A549 (cell line): ENCODE results near the gene ECHDC1. TPM values are rescaled to one million over a fixed set of nuclear protein-coding genes. Genes with fewer than 3 reads are reported as not detected.

ENCODE experiments used
- ATAC-seq, 2 experiments: fragments of 200-7000 bp in 1 of 2; fragments of >200 bp in 1 of 2; cut with Nextera tagmentation in 1 of 2; cut with Tn5 transposase in 1 of 2; 3 replicates each; pipeline versions ENCODE4 v1.8.0 to v1.9.1; 2018 to 2020; ENCODE audit warnings: mild to moderate bottlenecking in 1 of 2, moderate library complexity in 1 of 2
- CTCF ChIA-PET: fragments of 300-600 bp; sonication (Branson Sonifier 250); formaldehyde crosslinking; extraction: SDS; loops from one replicate; lab custom pipeline; 2021; ENCODE audit warnings: antibody characterized with exemption, inconsistent platforms; lab: Yijun Ruan, JAX
- POLR2A ChIA-PET: fragments of 350-600 bp; formaldehyde crosslinking; extraction: SDS; loops from one replicate; lab custom pipeline; 2021; ENCODE audit warnings: antibody characterized with exemption, inconsistent platforms; lab: Yijun Ruan, JAX
- DNase-seq, 2 experiments: peaks; one replicate each; pipeline versions ENCODE4 v3.0.0 to v3.0.0-alpha.2; 2011 to 2016; ENCODE audit warnings: low read depth in 1 of 2, low spot score in 1 of 2
- FAIRE-seq: peaks from 2 replicates; lab custom pipeline; 2011; peaks lifted over from hg19 to GRCh38; lab: Jason Lieb, UNC
- H3K27ac ChIP-seq, 2 experiments: fragments of >200 bp; sonication (Bioruptor Twin); formaldehyde crosslinking; 3 replicates each; pipeline ENCODE4 v1.5.1; 2016 to 2017
- H3K4me1 ChIP-seq: fragments of >200 bp; sonication (Bioruptor Twin); formaldehyde crosslinking; 3 replicates; pipeline ENCODE4 v1.6.1; 2016
- H3K4me2 ChIP-seq: fragments of >200 bp; sonication (Bioruptor Twin); formaldehyde crosslinking; 3 replicates; pipeline ENCODE4 v1.6.1; 2016
- H3K4me3 ChIP-seq: fragments of >200 bp; sonication (Bioruptor Twin); formaldehyde crosslinking; 3 replicates; pipeline ENCODE4 v1.5.1; 2016
- H3K9me3 ChIP-seq: fragments of >200 bp; sonication (Bioruptor Twin); formaldehyde crosslinking; 3 replicates; pipeline ENCODE4 v1.6.1; 2016
- CEBPB ChIP-seq, 2 experiments: fragments of >200 bp in 1 of 2; sonication (Bioruptor Twin) in 1 of 2; formaldehyde crosslinking in 1 of 2; IDR thresholded peaks; 2 replicates each; pipeline ENCODE4 v1.6.1; 2012 to 2016
- EP300 ChIP-seq, 2 experiments: fragments of >200 bp; sonication (Bioruptor Twin); formaldehyde crosslinking; IDR thresholded peaks; 2 replicates in 1 of 2; 3 replicates in 1 of 2; pipeline ENCODE4 v1.6.1; 2016 to 2017
- ESRRA ChIP-seq: fragments of 150-350 bp; IDR thresholded peaks from 2 replicates; pipeline ENCODE4 v1.6.1; 2014; ENCODE audit warnings: mild to moderate bottlenecking, low read length, borderline replicate concordance
- FOXS1 ChIP-seq: fragments of 250-450 bp; sonication (Bioruptor Pico); IDR thresholded peaks from 2 replicates; pipeline ENCODE4 v1.5.0; 2020; ENCODE audit warnings: mild to moderate bottlenecking, moderate library complexity
- KDM5A ChIP-seq: fragments of 200-600 bp; sonication (generic); IDR thresholded peaks from 2 replicates; pipeline ENCODE4 v1.6.1; 2016; ENCODE audit warnings: antibody characterized with exemption, mild to moderate bottlenecking
- MAFK ChIP-seq: fragments of 450-650 bp; IDR thresholded peaks from 2 replicates; pipeline ENCODE4 v1.6.1; 2014; ENCODE audit not compliant: partially characterized antibody
- NFE2L2 ChIP-seq: fragments of 150-350 bp; conservative IDR thresholded peaks from 2 replicates; pipeline ENCODE4 v1.6.1; 2014; ENCODE audit warnings: low read length
- PHF8 ChIP-seq: fragments of 200-600 bp; sonication (generic); IDR thresholded peaks from 2 replicates; pipeline ENCODE4 v1.6.1; 2016; ENCODE audit warnings: low read depth, mild to moderate bottlenecking, antibody characterized with exemption, moderate library complexity, borderline replicate concordance
- POLR2AphosphoS2 ChIP-seq: conservative IDR thresholded peaks from 2 replicates; pipeline ENCODE4 v1.6.1; 2012; ENCODE audit warnings: low read length, improper control_type of control experiment, inconsistent platforms
- RCOR1 ChIP-seq: fragments of 150-350 bp; IDR thresholded peaks from 2 replicates; pipeline ENCODE4 v1.6.1; 2014; ENCODE audit warnings: antibody characterized with exemption, low read length, low read depth
- RNF2 ChIP-seq: fragments of 200-600 bp; sonication (generic); IDR thresholded peaks from 2 replicates; pipeline ENCODE4 v1.6.1; 2016; ENCODE audit warnings: low read depth, mild to moderate bottlenecking, antibody characterized with exemption, moderate library complexity, borderline replicate concordance
- SMC3 ChIP-seq: fragments of >200 bp; sonication (Bioruptor Twin); formaldehyde crosslinking; IDR thresholded peaks from 3 replicates; pipeline ENCODE4 v1.6.1; 2018; ENCODE audit warnings: inconsistent platforms
- ZC3H11A ChIP-seq: fragments of 450-650 bp; IDR thresholded peaks from 2 replicates; pipeline ENCODE4 v1.6.1; 2014; ENCODE audit warnings: antibody characterized with exemption, mild to moderate bottlenecking
- WGBS: methylation state at CpG from one replicate; pipeline ENCODE4 v1.1.6; 2017; ENCODE audit errors: missing lambda C conversion rate; 5-methylcytosine and 5-hydroxymethylcytosine counted together
- polyA plus RNA-seq, 4 experiments: library from polyadenylated mRNA; depleted of rRNA in 3 of 4; stranded (reverse); fragments of >200 nt; fragmentation: RNase III in 1 of 4; extraction: RNeasy Plus Mini Kit Qiagen cat#74134 plus additional on column Dnase treatment in 1 of 4; gene quantifications; 2 replicates in 3 of 4; 3 replicates in 1 of 4; pipeline ENCODE4 v1.2.3, GENCODE V29; 2011 to 2017
- TF ChIP-seq, protein P1 (sequence below): fragments of 200-600 bp; sonication (generic); IDR thresholded peaks from 2 replicates; pipeline ENCODE4 v1.6.1; 2016; ENCODE audit warnings: antibody characterized with exemption, mild to moderate bottlenecking, moderate library complexity
- TF ChIP-seq, protein P2 (sequence below): fragments of 250-450 bp; sonication (Bioruptor Pico); IDR thresholded peaks from 2 replicates; pipeline ENCODE4 v1.5.0; 2020; ENCODE audit warnings: low read depth, mild to moderate bottlenecking, moderate library complexity
- TF ChIP-seq, protein P3 (sequence below): fragments of >200 bp; sonication (Bioruptor Twin); formaldehyde crosslinking; IDR thresholded peaks from 2 replicates; pipeline ENCODE4 v1.6.1; 2016
- TF ChIP-seq, protein P4 (sequence below): fragments of 250-450 bp; sonication (Bioruptor Pico); IDR thresholded peaks from 2 replicates; pipeline ENCODE4 v1.5.0; 2021; ENCODE audit warnings: mild to moderate bottlenecking, moderate library complexity, borderline replicate concordance
- TF ChIP-seq, protein P5 (sequence below): fragments of 150-350 bp; IDR thresholded peaks from 2 replicates; pipeline ENCODE4 v1.6.1; 2014; ENCODE audit warnings: low read depth, mild to moderate bottlenecking, low read length
- TF ChIP-seq, protein P6 (sequence below): fragments of 450-650 bp; IDR thresholded peaks from 2 replicates; pipeline ENCODE4 v1.6.1; 2014; ENCODE audit warnings: antibody characterized with exemption
- TF ChIP-seq, protein P7 (sequence below): fragments of >200 bp; sonication (Bioruptor Twin); formaldehyde crosslinking; IDR thresholded peaks from 3 replicates; pipeline ENCODE4 v1.5.1; 2016

ECHDC1 gene
- polyA plus RNA-seq, 2 of the 4 experiments (the other 2 are of a cell fraction) = 53.4 to 64.3 TPM

DNA sequence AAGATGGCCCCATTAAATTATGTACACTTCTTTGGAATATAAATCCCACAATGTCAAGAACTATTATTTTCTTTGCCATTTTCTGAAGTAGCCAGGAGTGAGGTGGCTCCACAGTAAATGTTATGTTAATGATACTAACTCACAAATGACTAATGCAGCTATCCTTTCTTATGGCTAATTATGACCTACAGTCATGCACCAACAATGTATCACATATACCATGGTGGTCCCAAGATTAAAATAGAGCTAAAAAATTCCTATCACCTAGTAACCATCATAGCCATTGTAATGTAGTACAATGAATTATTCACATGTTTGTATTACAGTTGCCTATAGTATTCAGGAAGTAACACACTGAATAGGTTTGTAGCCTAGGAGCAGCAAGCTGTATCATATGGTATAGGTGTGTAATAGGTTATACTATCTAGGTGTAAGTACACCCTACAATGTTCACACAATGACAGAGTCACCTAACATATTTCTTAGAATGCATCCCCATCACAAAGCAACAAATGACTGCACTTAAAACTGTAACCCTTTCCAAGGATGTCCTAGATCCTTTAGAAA is 15.3 kb downstream of the ECHDC1 start (continued):
- TF ChIP-seq, protein P1, sequence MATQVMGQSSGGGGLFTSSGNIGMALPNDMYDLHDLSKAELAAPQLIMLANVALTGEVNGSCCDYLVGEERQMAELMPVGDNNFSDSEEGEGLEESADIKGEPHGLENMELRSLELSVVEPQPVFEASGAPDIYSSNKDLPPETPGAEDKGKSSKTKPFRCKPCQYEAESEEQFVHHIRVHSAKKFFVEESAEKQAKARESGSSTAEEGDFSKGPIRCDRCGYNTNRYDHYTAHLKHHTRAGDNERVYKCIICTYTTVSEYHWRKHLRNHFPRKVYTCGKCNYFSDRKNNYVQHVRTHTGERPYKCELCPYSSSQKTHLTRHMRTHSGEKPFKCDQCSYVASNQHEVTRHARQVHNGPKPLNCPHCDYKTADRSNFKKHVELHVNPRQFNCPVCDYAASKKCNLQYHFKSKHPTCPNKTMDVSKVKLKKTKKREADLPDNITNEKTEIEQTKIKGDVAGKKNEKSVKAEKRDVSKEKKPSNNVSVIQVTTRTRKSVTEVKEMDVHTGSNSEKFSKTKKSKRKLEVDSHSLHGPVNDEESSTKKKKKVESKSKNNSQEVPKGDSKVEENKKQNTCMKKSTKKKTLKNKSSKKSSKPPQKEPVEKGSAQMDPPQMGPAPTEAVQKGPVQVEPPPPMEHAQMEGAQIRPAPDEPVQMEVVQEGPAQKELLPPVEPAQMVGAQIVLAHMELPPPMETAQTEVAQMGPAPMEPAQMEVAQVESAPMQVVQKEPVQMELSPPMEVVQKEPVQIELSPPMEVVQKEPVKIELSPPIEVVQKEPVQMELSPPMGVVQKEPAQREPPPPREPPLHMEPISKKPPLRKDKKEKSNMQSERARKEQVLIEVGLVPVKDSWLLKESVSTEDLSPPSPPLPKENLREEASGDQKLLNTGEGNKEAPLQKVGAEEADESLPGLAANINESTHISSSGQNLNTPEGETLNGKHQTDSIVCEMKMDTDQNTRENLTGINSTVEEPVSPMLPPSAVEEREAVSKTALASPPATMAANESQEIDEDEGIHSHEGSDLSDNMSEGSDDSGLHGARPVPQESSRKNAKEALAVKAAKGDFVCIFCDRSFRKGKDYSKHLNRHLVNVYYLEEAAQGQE = no peak
- TF ChIP-seq, protein P2, sequence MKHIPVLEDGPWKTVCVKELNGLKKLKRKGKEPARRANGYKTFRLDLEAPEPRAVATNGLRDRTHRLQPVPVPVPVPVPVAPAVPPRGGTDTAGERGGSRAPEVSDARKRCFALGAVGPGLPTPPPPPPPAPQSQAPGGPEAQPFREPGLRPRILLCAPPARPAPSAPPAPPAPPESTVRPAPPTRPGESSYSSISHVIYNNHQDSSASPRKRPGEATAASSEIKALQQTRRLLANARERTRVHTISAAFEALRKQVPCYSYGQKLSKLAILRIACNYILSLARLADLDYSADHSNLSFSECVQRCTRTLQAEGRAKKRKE = no peak
- TF ChIP-seq RNF2 (no peak), PHF8 (no peak), FOXS1 (CRISPR knock-in tag) (no peak), KDM5A (no peak), POLR2AphosphoS2 (no peak), MAFK (no peak), ESRRA (no peak), RCOR1 (no peak)
- TF ChIP-seq, protein P3, sequence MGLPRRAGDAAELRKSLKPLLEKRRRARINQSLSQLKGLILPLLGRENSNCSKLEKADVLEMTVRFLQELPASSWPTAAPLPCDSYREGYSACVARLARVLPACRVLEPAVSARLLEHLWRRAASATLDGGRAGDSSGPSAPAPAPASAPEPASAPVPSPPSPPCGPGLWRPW = no peak
- TF ChIP-seq, protein P4, sequence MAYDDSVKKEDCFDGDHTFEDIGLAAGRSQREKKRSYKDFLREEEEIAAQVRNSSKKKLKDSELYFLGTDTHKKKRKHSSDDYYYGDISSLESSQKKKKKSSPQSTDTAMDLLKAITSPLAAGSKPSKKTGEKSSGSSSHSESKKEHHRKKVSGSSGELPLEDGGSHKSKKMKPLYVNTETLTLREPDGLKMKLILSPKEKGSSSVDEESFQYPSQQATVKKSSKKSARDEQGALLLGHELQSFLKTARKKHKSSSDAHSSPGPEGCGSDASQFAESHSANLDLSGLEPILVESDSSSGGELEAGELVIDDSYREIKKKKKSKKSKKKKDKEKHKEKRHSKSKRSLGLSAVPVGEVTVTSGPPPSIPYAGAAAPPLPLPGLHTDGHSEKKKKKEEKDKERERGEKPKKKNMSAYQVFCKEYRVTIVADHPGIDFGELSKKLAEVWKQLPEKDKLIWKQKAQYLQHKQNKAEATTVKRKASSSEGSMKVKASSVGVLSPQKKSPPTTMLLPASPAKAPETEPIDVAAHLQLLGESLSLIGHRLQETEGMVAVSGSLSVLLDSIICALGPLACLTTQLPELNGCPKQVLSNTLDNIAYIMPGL (CRISPR knock-in tag) = no peak

DNA sequence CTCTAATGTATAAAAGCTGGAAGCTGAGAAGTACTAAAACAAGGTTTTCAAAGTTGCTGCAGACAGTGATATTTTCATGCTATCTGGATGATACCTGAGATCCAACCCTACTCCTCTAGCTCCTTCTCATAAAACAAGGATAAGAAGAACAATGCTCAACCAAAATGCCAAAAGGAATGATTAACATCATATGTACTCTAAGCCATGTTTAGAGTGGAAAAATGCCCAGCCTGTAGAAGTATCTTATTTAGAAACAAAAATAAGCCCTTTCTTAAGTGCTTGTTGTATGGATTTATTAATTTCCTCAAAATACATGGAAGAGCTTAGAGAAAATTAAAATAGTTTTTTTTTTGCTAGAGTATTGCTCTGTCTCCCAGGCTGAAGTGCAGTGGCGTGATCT is 23.7 kb downstream of the ECHDC1 start:
- no peak for FAIRE-seq
- POLR2A ChIA-PET = no interaction called here
- Histone ChIP-seq H3K27ac (no peak overlapping the region), H3K4me3 (no peak overlapping the region), H3K4me1 (no peaks in the 10 kb centered on the region)
- WGBS = 100% methylated on average over 1 of the region's 1 CpG
- TF ChIP-seq KDM5A (no peak), CEBPB (IDR thresholded peaks at IDR 0.05) (no peak), RNF2 (no peak), EP300 (IDR thresholded peaks at IDR 0.05) (no peak), SMC3 (no peak), ZC3H11A (no peak), NFE2L2 (no peak), ESRRA (no peak), RCOR1 (no peak)
- TF ChIP-seq, protein P5, sequence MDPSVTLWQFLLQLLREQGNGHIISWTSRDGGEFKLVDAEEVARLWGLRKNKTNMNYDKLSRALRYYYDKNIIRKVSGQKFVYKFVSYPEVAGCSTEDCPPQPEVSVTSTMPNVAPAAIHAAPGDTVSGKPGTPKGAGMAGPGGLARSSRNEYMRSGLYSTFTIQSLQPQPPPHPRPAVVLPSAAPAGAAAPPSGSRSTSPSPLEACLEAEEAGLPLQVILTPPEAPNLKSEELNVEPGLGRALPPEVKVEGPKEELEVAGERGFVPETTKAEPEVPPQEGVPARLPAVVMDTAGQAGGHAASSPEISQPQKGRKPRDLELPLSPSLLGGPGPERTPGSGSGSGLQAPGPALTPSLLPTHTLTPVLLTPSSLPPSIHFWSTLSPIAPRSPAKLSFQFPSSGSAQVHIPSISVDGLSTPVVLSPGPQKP = no peak
- TF ChIP-seq, protein P3 = no peak
- TF ChIP-seq, protein P6, sequence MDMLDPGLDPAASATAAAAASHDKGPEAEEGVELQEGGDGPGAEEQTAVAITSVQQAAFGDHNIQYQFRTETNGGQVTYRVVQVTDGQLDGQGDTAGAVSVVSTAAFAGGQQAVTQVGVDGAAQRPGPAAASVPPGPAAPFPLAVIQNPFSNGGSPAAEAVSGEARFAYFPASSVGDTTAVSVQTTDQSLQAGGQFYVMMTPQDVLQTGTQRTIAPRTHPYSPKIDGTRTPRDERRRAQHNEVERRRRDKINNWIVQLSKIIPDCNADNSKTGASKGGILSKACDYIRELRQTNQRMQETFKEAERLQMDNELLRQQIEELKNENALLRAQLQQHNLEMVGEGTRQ = no peak
- TF ChIP-seq, protein P7, sequence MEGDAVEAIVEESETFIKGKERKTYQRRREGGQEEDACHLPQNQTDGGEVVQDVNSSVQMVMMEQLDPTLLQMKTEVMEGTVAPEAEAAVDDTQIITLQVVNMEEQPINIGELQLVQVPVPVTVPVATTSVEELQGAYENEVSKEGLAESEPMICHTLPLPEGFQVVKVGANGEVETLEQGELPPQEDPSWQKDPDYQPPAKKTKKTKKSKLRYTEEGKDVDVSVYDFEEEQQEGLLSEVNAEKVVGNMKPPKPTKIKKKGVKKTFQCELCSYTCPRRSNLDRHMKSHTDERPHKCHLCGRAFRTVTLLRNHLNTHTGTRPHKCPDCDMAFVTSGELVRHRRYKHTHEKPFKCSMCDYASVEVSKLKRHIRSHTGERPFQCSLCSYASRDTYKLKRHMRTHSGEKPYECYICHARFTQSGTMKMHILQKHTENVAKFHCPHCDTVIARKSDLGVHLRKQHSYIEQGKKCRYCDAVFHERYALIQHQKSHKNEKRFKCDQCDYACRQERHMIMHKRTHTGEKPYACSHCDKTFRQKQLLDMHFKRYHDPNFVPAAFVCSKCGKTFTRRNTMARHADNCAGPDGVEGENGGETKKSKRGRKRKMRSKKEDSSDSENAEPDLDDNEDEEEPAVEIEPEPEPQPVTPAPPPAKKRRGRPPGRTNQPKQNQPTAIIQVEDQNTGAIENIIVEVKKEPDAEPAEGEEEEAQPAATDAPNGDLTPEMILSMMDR = no peak
- TF ChIP-seq, all 56 proteins: peak for 0
- ATAC-seq (no peak), DNase-seq (no peak)
- CTCF ChIA-PET = interaction anchor here (1.2 kb wide), 1 partner anchor 16 kb away, joined by 3 read pairs; no protein-coding TSS in a partner anchor
- Histone ChIP-seq H3K9me3 (no peaks in the 10 kb centered on the region), H3K4me2 (no peak overlapping the region)
